Colonic mucosa (tissue), 4 donors: ENCODE results near the gene MLLT10. TPM values are rescaled to one million over a fixed set of nuclear protein-coding genes. Genes with fewer than 3 reads are reported as not detected.

Experiments
- DNase-seq: peaks from one replicate; pipeline ENCODE4 v3.0.0-alpha.2; 2020
- H3K27ac ChIP-seq: fragments of 200-600 bp; one replicate; pipeline ENCODE4 v1.8.0; 2021
- H3K27me3 ChIP-seq: fragments of 200-600 bp; one replicate; pipeline ENCODE4 v1.8.0; 2021
- H3K36me3 ChIP-seq: fragments of 200-600 bp; one replicate; pipeline ENCODE4 v1.8.0; 2021
- H3K4me1 ChIP-seq: fragments of 200-600 bp; one replicate; pipeline ENCODE4 v1.8.0; 2021; ENCODE audit warnings: mild to moderate bottlenecking
- H3K4me3 ChIP-seq: fragments of 200-600 bp; one replicate; pipeline ENCODE4 v1.8.0; 2021
- H3K9ac ChIP-seq, 2 donors: one replicate each; pipeline ENCODE4 v1.7.0; 2013; ENCODE audit warnings: control low read depth in 2 of 2, low read depth in 2 of 2, low read length in 2 of 2
- H3K9me3 ChIP-seq: fragments of 200-600 bp; one replicate; pipeline ENCODE4 v1.8.0; 2021
- intact Hi-C: fragments of 100-400 bp; cut with DNase I; formaldehyde crosslinking; loops from one replicate; pipeline ENCODE4 v1.14.1; 2022
- total RNA-seq, 2 donors: library from RNA; stranded (reverse); fragmentation: NEBNext Ultra II Directional in 1 of 2; extraction: Animal tissue kit (Norgen Biotek cat#: 25700) in 1 of 2; gene quantifications; one replicate each; pipeline ENCODE4 v1.2.1, GENCODE V29; 2021
- TF ChIP-seq, protein P1 (sequence below): fragments of 200-600 bp; IDR thresholded peaks from one replicate; pipeline ENCODE4 v1.8.0; 2022; ENCODE audit warnings: antibody characterized with exemption, mild to moderate bottlenecking
- donor health status: healthy.
- donor health status: DM: no; HTN: no; CAD: no.
- donor health status: DM: no; HTN: no; CAD: no.

The MLLT10 gene
- total RNA-seq, 2 donors from 2014 or later, result 17.8 to 25.1 TPM

DNA sequence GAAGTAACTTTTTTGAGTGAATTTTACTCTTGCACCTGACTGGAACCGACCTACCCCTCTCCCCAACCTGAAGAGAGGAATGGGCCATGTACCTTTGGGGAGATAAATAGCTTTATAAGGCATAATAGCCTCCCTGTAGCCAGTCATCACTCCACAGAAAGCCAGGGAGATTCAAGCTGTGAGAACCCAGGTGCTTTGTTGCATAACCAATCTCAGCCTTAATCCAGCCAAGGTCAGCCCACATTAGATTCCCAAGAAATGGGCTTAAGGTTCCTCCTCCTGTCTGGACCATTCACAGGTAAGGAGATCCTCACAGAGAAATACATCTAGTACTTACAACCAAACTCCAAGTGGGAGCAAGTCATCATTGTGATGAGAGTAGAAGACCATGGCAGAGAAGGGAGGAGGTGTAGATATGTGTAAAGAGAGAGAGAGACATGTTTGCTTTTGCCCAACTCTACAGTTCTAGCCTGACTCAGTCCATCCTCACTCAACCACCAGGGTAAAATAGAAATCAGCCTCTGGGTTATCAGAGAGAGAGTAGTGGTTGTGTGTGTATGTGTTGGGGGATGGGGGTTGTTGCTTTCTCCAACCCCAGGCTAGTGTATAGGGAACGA is 32.2 kb upstream of the MLLT10 start:
- no peak overlapping the region for H3K4me3 ChIP-seq
- H3K9ac ChIP-seq, result no peak overlapping the region
- no peaks in the 10 kb centered on the region for H3K9me3 ChIP-seq
- no peak overlapping the region for H3K27ac ChIP-seq
- H3K27me3 ChIP-seq, result peaks cover 32% of the 10 kb centered on the region
- intact Hi-C loops, result no loop called here
- DNase-seq, result no peak
- no peaks in the 10 kb centered on the region for H3K4me1 ChIP-seq
- no peaks in the 10 kb centered on the region for H3K36me3 ChIP-seq
- TF ChIP-seq, protein P1, sequence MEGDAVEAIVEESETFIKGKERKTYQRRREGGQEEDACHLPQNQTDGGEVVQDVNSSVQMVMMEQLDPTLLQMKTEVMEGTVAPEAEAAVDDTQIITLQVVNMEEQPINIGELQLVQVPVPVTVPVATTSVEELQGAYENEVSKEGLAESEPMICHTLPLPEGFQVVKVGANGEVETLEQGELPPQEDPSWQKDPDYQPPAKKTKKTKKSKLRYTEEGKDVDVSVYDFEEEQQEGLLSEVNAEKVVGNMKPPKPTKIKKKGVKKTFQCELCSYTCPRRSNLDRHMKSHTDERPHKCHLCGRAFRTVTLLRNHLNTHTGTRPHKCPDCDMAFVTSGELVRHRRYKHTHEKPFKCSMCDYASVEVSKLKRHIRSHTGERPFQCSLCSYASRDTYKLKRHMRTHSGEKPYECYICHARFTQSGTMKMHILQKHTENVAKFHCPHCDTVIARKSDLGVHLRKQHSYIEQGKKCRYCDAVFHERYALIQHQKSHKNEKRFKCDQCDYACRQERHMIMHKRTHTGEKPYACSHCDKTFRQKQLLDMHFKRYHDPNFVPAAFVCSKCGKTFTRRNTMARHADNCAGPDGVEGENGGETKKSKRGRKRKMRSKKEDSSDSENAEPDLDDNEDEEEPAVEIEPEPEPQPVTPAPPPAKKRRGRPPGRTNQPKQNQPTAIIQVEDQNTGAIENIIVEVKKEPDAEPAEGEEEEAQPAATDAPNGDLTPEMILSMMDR, result no peak

DNA sequence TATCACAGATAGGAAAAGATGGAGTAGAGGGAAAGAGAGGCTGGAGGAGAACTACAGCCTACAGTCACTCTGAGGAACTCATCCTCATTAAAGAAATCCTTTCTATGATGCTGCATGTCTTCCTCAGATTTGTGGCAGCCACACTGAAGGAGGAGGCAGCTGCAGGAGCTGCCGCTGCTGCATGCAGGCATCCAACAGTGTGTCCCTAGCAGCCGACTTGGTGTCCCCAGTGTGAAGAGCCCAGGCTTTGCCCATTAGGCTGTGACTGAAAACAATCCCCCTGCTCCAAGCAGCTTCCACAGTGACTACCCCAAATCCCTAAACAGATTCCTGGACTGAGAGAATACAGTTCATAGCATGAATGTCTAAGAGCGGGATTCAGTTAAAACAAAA is 31.7 kb upstream of the MLLT10 start:
- no peak for DNase-seq

DNA sequence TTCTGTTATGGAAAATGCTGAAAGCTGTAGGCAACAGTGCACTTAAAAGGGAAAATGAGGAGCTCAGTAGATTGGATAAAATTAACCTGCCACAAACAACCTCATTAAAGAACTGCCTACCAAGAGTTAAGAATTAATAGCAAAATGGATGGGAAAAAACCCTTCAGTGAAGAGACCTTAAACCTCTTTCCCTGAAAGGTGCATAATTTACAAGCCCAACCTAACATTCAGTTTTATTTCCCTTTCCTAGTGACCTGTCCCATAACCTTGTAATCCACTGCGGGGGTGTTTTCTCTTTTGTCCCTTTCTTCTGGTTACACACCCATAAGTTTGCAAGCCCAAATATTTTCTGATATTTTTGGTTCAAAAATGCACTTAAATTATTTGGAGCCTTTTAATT is 30.5 kb upstream of the MLLT10 start:
- intact Hi-C loops, result no loop called here
- Histone ChIP-seq H3K4me1 (no peaks in the 10 kb centered on the region), H3K9me3 (no peaks in the 10 kb centered on the region), H3K4me3 (no peak overlapping the region), H3K36me3 (no peaks in the 10 kb centered on the region), H3K9ac (no peak overlapping the region), H3K27me3 (peaks cover 24% of the 10 kb centered on the region), H3K27ac (no peak overlapping the region)
- TF ChIP-seq, protein P1, result no peak
- no peak for DNase-seq

More for the DNA sequence above, 31.7 kb upstream of the MLLT10 start:
- H3K4me3 ChIP-seq, result no peak overlapping the region
- H3K27ac ChIP-seq, result no peak overlapping the region
- H3K9ac ChIP-seq, result no peak overlapping the region
- H3K27me3 ChIP-seq, result peaks cover 32% of the 10 kb centered on the region
- TF ChIP-seq, protein P1, result no peak
- H3K9me3 ChIP-seq, result no peaks in the 10 kb centered on the region
- no peaks in the 10 kb centered on the region for H3K36me3 ChIP-seq
- no peaks in the 10 kb centered on the region for H3K4me1 ChIP-seq
- intact Hi-C loops, result no loop called here

DNA sequence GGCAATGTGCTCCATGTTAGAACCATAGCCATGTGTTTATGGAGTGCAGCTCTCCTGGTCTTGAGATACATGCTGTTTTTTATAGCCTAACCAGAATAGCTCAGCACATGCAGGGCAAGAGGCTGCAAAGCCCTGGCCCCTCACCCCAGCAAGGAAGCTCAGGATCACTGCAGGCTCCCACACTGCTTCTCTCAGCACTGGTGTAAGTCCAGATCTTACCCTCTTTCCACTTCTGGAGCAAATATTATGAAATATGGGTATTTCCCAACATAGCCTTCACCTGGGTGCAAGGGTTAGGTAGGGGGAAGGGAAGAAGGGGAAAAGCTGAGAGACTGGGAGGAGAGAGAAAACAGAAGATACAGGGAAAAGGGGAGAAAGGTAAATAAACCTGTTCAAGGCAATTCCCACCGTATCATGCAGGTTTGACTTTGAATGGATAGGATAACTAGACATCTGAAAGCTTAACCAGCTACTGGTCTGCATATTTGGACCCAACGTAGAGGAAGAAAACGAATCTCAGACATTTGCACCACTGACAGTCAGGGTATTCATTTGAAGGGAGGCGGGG is 28.2 kb upstream of the MLLT10 start:
- intact Hi-C loops, result no loop called here

DNA sequence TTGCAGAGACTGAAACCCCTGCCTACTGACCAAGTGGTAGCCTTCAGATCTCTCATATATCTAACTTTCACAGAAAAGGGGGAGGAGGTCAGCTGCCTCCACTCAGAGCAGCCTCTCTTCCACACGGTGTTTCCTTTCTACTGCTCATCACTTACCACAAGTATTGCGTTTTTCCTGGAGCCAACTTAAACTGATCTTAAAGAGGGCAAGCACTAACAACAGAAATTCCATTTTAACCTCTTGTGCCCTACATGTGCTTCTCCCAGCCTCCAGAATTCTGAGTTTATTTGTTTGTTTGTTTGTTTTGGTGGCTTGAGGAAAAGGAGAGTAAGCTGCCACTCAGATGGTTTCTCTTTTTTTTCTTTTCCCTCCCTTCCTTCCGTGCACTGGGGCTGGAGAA is 27.7 kb upstream of the MLLT10 start:
- no peaks in the 10 kb centered on the region for H3K4me1 ChIP-seq
- no peak for DNase-seq
- H3K27ac ChIP-seq, result no peak overlapping the region
- H3K9ac ChIP-seq, result no peak overlapping the region
- TF ChIP-seq, protein P1, result no peak
- no peaks in the 10 kb centered on the region for H3K9me3 ChIP-seq
- no peak overlapping the region for H3K4me3 ChIP-seq
- intact Hi-C loops, result no loop called here
- no peaks in the 10 kb centered on the region for H3K36me3 ChIP-seq
- H3K27me3 ChIP-seq, result no peaks in the 10 kb centered on the region

More for the DNA sequence above, 28.2 kb upstream of the MLLT10 start:
- Histone ChIP-seq H3K27me3 (peaks cover 4% of the 10 kb centered on the region), H3K36me3 (no peaks in the 10 kb centered on the region), H3K9me3 (no peaks in the 10 kb centered on the region), H3K4me1 (no peaks in the 10 kb centered on the region), H3K27ac (no peak overlapping the region), H3K9ac (no peak overlapping the region), H3K4me3 (no peak overlapping the region)
- no peak for DNase-seq
- TF ChIP-seq, protein P1, result no peak
